HG03354 (cell line): Measurements from ENCODE around the gene BMAL1.
"Not testable (repeated sequence)": the region's sequence is repeated elsewhere in the genome, so short reads cannot be mapped to it uniquely, and the experiment has no call there.

Source experiments
- ATAC-seq: cut with Tn5 transposase; IDR thresholded peaks from one replicate; pipeline ENCODE4 v1.9.1; 2021; ENCODE audit warnings: mild to moderate bottlenecking; ENCODE audit not compliant: unreplicated experiment, poor library complexity, severe bottlenecking

BMAL1 gene

DNA sequence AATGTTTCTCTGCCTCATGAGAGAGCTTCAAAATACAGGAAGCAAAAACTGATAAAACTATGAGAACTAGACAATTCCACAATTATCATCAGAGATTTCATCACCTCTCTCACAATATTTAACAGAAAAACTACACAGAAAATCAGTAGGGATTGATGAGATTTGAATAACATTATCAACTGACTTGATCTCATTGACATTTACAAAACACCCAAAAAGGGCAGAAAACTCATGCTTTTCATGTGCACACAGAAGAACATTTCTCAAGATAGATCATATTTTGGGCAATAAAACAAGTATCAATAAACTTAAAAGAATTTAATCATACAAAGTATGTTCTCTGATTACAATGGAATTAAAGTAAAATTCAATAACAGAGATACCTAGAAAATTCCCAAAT is 149.8 kb downstream of the BMAL1 start:
- ATAC-seq, result no peak

DNA sequence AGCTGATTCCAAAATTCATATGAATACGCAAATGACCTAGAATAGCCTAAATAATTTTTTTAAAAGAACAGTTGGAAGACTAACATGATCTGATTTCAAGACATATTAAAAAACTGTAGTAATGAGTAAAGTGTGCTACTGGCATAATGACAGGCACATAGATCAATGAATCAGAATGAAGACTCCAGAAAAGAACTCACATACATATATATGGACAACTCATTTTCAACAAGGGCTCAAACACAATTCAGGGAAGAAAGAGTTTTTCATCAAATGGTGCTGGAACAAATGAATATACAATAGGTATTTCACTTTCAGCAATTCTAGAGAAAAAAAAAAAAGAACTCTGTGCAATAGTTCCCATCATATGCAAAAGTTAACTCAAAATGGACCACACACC is 151.7 kb downstream of the BMAL1 start:
- ATAC-seq, result no peak

DNA sequence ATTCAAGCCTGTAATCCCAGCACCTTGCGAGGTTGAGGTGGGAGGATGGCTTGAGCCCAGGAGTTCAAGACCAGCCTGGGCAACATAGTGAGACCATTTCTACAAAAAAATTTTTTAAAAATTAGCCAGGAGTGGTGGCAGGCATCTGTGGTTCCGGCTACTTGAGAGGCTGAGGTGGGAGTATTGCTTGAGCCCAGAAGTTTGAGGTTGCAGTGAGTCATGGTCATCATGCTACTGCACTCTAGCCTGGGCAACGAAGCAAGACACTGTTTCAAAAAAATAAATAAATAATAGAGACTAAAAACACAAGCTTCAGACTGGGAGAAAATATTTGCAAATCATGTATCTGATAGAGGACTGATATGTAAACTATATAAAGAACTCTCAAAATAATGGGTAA is 152.2 kb downstream of the BMAL1 start:
- ATAC-seq, result no peak

DNA sequence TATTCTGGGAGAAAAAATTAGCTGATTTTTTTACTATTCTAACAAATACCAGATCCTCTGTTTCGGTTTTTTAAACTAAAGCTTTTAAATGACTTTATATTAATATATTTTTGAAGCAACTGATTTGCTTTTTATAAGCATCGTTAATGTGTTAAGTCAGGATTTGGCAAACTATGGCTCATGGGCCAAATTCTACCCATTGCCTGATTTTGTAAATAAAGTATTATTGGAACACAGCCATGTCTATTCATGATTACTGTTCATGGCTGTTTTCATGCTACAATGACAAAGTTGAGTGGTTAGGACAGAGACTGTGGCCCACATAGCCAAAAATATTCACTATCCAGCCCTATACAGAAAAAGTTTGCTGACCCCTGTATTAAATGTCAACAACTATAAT is 155.8 kb downstream of the BMAL1 start:
- no peak for ATAC-seq

GRCh38 chr11:13434247-13435205 is 156.9 kb downstream of the BMAL1 start:
- ATAC-seq, result no peak

GRCh38 chr11:13436836-13437235 is 159.2 kb downstream of the BMAL1 start:
- not testable (repeated sequence) for ATAC-seq
